Left lung (tissue), 10 donors: ENCODE measurements around the gene CORIN. TPM values are rescaled to one million over a fixed set of nuclear protein-coding genes. Genes with fewer than 3 reads are reported as not detected.

Experiments used
- ATAC-seq: fragments of 200-7000 bp; cut with Tn5 transposase; one replicate; pipeline ENCODE4 v1.9.1; 2020; ENCODE audit warnings: moderate library complexity
- DNase-seq, 4 donors: peaks; one replicate each; pipeline ENCODE4 v3.0.0-alpha.2; 2013 to 2020
- H3K27ac ChIP-seq, 2 donors: fragments of 200-600 bp; sonication (generic) in 1 of 2; one replicate each; pipeline versions ENCODE4 v1.5.0 to v1.8.0; 2020 to 2021
- H3K27me3 ChIP-seq, 2 donors: fragments of 200-600 bp; sonication (generic) in 1 of 2; one replicate each; pipeline versions ENCODE4 v1.5.0 to v1.8.0; 2020 to 2021
- H3K36me3 ChIP-seq, 2 donors: fragments of 200-600 bp; sonication (generic) in 1 of 2; one replicate each; pipeline versions ENCODE4 v1.5.0 to v1.8.0; 2020 to 2021
- H3K4me1 ChIP-seq, 2 donors: fragments of 200-600 bp; one replicate each; pipeline ENCODE4 v1.8.0; 2021
- H3K4me3 ChIP-seq, 2 donors: fragments of 200-600 bp; sonication (generic) in 1 of 2; one replicate each; pipeline versions ENCODE4 v1.5.0 to v1.8.0; 2020 to 2021; ENCODE audit warnings: mild to moderate bottlenecking in 1 of 2
- H3K9me3 ChIP-seq, 2 donors: fragments of 200-600 bp; sonication (generic) in 1 of 2; one replicate each; pipeline versions ENCODE4 v1.5.0 to v1.8.0; 2020 to 2021
- intact Hi-C, 2 donors: fragments of 100-400 bp; cut with DNase I; formaldehyde crosslinking; loops; one replicate each; pipeline versions ENCODE4 v1.11.2 to v1.14.2; 2022
- polyA plus RNA-seq, 6 donors: library from polyadenylated mRNA; unstranded; fragments of 120-200 nt; gene quantifications; one replicate each; pipeline ENCODE4 v1.2.1, GENCODE V29; 2013; ENCODE audit not compliant: insufficient read length in 6 of 6
- total RNA-seq, 2 donors: library from RNA; stranded (reverse); fragmentation: NEBNext Ultra II Directional; extraction: Animal tissue kit (Norgen Biotek cat#: 25700); gene quantifications; one replicate each; pipeline ENCODE4 v1.2.1, GENCODE V29; 2021
- TF ChIP-seq, protein P1 (sequence below), 2 donors: fragments of 200-600 bp; sonication (generic) in 1 of 2; IDR thresholded peaks; one replicate each; pipeline versions ENCODE4 v1.5.0 to v1.8.0; 2021; ENCODE audit warnings: antibody characterized with exemption in 2 of 2
- donor health status: DM: no; HTN: yes; CAD: no.
- donor health status: DM: no; HTN: no; CAD: no.

Gene CORIN
- total and polyA plus RNA-seq, 8 donors: 1.4 to 6.3 (median 3.3) TPM

DNA sequence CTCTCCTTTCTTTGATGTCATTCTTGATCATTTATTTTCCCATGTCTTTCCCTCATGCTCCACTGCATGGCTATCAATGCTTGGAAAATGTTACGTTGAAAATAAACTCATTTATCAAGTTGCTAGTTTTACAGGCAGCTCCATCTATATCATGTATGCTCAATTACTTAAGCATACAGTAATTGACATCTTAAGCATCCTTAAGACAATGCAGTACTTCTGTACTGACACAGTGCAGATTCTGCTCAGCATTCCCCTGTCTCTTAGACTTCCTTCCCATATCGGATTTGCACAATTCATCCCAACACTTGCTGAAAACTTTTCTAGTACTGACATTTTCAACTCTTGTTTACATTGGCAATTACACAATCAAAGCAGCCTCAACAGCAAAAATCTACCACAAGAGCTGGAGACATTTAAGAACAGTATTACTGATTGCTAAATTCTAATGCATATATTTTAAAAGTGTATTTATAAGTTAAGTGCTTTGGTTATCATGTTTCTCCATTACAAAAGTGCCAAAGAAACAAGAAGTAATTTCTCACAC, 187.2 kb downstream of the CORIN start:
- TF ChIP-seq, protein P1, sequence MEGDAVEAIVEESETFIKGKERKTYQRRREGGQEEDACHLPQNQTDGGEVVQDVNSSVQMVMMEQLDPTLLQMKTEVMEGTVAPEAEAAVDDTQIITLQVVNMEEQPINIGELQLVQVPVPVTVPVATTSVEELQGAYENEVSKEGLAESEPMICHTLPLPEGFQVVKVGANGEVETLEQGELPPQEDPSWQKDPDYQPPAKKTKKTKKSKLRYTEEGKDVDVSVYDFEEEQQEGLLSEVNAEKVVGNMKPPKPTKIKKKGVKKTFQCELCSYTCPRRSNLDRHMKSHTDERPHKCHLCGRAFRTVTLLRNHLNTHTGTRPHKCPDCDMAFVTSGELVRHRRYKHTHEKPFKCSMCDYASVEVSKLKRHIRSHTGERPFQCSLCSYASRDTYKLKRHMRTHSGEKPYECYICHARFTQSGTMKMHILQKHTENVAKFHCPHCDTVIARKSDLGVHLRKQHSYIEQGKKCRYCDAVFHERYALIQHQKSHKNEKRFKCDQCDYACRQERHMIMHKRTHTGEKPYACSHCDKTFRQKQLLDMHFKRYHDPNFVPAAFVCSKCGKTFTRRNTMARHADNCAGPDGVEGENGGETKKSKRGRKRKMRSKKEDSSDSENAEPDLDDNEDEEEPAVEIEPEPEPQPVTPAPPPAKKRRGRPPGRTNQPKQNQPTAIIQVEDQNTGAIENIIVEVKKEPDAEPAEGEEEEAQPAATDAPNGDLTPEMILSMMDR (IDR thresholded peaks at IDR 0.05): no peak
- Histone ChIP-seq H3K27me3 (no peaks in the 10 kb centered on the region), H3K36me3 (no peaks in the 10 kb centered on the region), H3K27ac (no peak overlapping the region), H3K4me1 (no peaks in the 10 kb centered on the region), H3K4me3 (no peak overlapping the region), H3K9me3 (no peaks in the 10 kb centered on the region)
- ATAC-seq: peak; percentile 46
- DNase-seq: peak in 1 of 4 donors; percentile 41
- intact Hi-C loops: no loop called here

DNA sequence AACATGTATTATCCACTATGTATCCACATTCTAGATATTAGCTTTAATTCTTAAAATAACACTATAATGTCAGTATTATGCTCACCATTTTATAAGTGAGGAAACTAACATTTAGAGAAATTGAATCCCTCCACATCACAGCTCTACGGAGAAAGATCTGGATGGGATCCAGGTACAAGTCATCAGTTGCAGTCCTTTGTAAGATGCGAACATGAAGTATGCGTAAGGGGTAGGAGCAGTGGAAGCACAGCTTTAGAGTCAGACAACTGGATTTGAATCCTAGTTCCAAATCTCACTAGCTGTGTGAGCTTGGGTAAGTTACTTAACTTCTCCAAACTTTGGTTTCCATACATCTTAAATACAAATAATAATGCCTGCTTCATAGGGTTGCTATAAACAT, 190.3 kb downstream of the CORIN start:
- no peaks in the 10 kb centered on the region for H3K4me1 ChIP-seq
- TF ChIP-seq, protein P1 (IDR thresholded peaks at IDR 0.05): no peak
- intact Hi-C loops: no loop called here
- ATAC-seq (no peak), DNase-seq (no peak)
- H3K9me3 ChIP-seq: no peaks in the 10 kb centered on the region
- H3K36me3 ChIP-seq: no peaks in the 10 kb centered on the region
- no peak overlapping the region for H3K4me3 ChIP-seq
- H3K27ac ChIP-seq: no peak overlapping the region
- H3K27me3 ChIP-seq: no peaks in the 10 kb centered on the region

DNA sequence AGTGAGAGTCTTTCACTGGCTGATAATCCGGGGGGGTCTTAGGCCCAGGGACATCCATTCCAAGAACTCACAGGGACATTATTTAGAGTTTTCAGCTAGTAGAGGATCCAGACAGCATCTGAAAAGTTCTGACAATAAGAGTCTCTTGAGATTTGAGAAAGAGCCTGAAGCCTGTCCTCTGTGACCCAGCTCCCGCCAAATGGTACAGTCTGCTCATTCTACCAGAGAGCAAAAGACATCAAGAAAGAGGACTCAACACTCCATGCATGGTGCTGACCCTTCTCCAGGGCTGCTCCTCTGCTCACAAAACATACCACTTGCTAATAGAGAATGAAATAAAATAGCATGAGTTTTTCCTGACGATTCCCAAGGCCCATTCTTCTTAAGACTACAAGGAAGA, 190.8 kb downstream of the CORIN start:
- DNase-seq (no peak), ATAC-seq (no peak)
- H3K27ac ChIP-seq: no peak overlapping the region
- intact Hi-C loops: no loop called here
- no peaks in the 10 kb centered on the region for H3K4me1 ChIP-seq
- no peak overlapping the region for H3K4me3 ChIP-seq
- H3K9me3 ChIP-seq: no peaks in the 10 kb centered on the region
- TF ChIP-seq, protein P1 (IDR thresholded peaks at IDR 0.05): no peak
- no peaks in the 10 kb centered on the region for H3K36me3 ChIP-seq
- no peaks in the 10 kb centered on the region for H3K27me3 ChIP-seq

DNA sequence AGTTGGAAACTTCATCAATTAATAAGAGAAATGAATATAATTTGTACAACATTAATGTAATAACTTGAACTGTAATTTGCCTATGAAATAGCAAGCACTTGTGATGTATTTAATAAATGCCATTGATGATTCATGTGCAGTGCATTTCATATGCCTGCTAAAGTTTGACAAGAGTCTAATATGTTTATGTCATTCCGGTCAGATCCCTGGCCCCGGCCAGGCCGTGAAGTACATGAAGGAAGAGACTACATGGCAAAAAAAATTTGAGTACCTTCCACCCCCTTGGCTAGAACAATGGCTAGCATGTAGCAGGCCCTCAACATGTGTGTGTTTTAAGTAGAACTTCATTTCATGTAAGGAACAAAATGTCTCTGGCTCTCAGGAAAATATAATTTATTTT, 191.5 kb downstream of the CORIN start:
- Histone ChIP-seq H3K4me1 (no peaks in the 10 kb centered on the region), H3K4me3 (no peak overlapping the region), H3K27me3 (no peaks in the 10 kb centered on the region), H3K36me3 (no peaks in the 10 kb centered on the region), H3K27ac (no peak overlapping the region), H3K9me3 (no peaks in the 10 kb centered on the region)
- TF ChIP-seq, protein P1 (IDR thresholded peaks at IDR 0.05): no peak
- no peak for DNase-seq
- no peak for ATAC-seq
- intact Hi-C loops: no loop called here

DNA sequence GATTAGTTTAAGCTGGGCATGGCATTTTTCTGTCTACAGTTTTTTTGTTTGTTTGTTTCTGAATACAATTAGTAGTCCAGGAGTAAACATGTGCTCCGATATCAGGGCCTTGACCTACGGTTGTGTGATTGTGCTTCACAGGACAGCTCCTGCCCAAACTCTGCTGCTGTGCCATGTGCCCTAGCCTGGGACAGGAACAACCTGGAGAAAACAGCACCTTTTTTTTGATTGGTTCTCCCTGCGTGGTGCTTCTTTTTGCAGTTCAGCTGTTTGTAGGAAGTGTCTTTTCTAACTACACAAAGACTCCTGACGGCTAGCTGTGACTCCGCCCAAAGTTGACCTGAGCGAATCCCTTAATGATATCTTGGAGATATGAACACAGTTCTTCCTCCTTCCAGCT, 194.0 kb downstream of the CORIN start:
- Histone ChIP-seq H3K4me3 (no peak overlapping the region), H3K27me3 (no peaks in the 10 kb centered on the region), H3K4me1 (no peaks in the 10 kb centered on the region), H3K36me3 (no peaks in the 10 kb centered on the region), H3K27ac (no peak overlapping the region), H3K9me3 (no peaks in the 10 kb centered on the region)
- ATAC-seq (no peak), DNase-seq (no peak)
- TF ChIP-seq, protein P1 (IDR thresholded peaks at IDR 0.05): no peak
- intact Hi-C loops: no loop called here
